Liver (tissue), 9 donors: ENCODE data around the gene C14orf180. TPM values are rescaled to one million over a fixed set of nuclear protein-coding genes. Genes with fewer than 3 reads are reported as not detected.

ENCODE experiments used
- DNase-seq: peaks from one replicate; pipeline ENCODE4 v3.0.0-alpha.2; 2017; ENCODE audit warnings: low spot score
- H3K27ac ChIP-seq, 2 donors: one replicate each; pipeline ENCODE4 v1.7.0; 2013; ENCODE audit warnings: inconsistent platforms in 2 of 2, low read length in 2 of 2, control low read depth in 1 of 2, low read depth in 1 of 2, mild to moderate bottlenecking in 1 of 2
- H3K27me3 ChIP-seq, 4 donors: one replicate each; pipeline versions ENCODE4 v1.6.1 to v1.7.0; 2013; ENCODE audit warnings: low read length in 3 of 4, inconsistent platforms in 1 of 4, mild to moderate bottlenecking in 1 of 4, moderate library complexity in 1 of 4; ENCODE audit not compliant: control insufficient read depth in 4 of 4, insufficient read depth in 4 of 4
- H3K36me3 ChIP-seq, 4 donors: one replicate each; pipeline versions ENCODE4 v1.6.1 to v1.7.0; 2013; ENCODE audit warnings: low read length in 3 of 4, mild to moderate bottlenecking in 3 of 4, low read depth in 1 of 4, moderate library complexity in 1 of 4; ENCODE audit not compliant: control insufficient read depth in 4 of 4, insufficient read depth in 3 of 4
- H3K4me1 ChIP-seq, 4 donors: one replicate each; pipeline versions ENCODE4 v1.6.1 to v1.7.0; 2013; ENCODE audit warnings: low read length in 3 of 4, mild to moderate bottlenecking in 3 of 4, moderate library complexity in 1 of 4; ENCODE audit not compliant: control insufficient read depth in 4 of 4, insufficient read depth in 4 of 4
- H3K4me3 ChIP-seq, 3 donors: one replicate each; pipeline versions ENCODE4 v1.6.1 to v1.7.0; 2013; ENCODE audit warnings: low read length in 3 of 3, control low read depth in 1 of 3, low read depth in 1 of 3, mild to moderate bottlenecking in 1 of 3
- H3K9ac ChIP-seq, 2 donors: one replicate each; pipeline ENCODE4 v1.7.0; 2013; ENCODE audit warnings: low read length in 2 of 2, mild to moderate bottlenecking in 2 of 2, moderate library complexity in 2 of 2, control low read depth in 1 of 2, low read depth in 1 of 2
- H3K9me3 ChIP-seq, 4 donors: one replicate each; pipeline versions ENCODE4 v1.6.1 to v1.7.0; 2013; ENCODE audit warnings: low read length in 3 of 4; ENCODE audit not compliant: control insufficient read depth in 4 of 4
- ATF3 ChIP-seq: IDR thresholded peaks from 2 replicates; pipeline ENCODE4 v1.6.1; 2016; ENCODE audit warnings: antibody characterized with exemption
- CTCF ChIP-seq: fragments of 150-350 bp; IDR thresholded peaks from 2 replicates; pipeline ENCODE4 v1.5.1; 2017; ENCODE audit warnings: improper control_type of control experiment, low read depth, low read length; ENCODE audit not compliant: missing input control
- FOXA1 ChIP-seq: IDR thresholded peaks from 2 replicates; pipeline ENCODE4 v1.6.1; 2016; ENCODE audit warnings: antibody characterized with exemption
- FOXA2 ChIP-seq: IDR thresholded peaks from 2 replicates; pipeline ENCODE4 v1.6.1; 2016; ENCODE audit warnings: antibody characterized with exemption
- GABPA ChIP-seq, 2 donors: IDR thresholded peaks in 1 of 2; conservative IDR thresholded peaks in 1 of 2; 2 replicates each; pipeline ENCODE4 v1.6.1; 2016; ENCODE audit warnings: antibody characterized with exemption in 2 of 2, mild to moderate bottlenecking in 1 of 2, moderate library complexity in 1 of 2
- HNF4A ChIP-seq, 2 donors: conservative IDR thresholded peaks; 2 replicates each; pipeline ENCODE4 v1.6.1; 2016; ENCODE audit warnings: antibody characterized with exemption in 2 of 2, mild to moderate bottlenecking in 2 of 2
- HNF4G ChIP-seq: IDR thresholded peaks from 2 replicates; pipeline ENCODE4 v1.6.1; 2016; ENCODE audit warnings: antibody characterized with exemption
- JUND ChIP-seq, 2 donors: IDR thresholded peaks; 2 replicates each; pipeline ENCODE4 v1.6.1; 2016; ENCODE audit warnings: antibody characterized with exemption in 2 of 2
- RAD21 ChIP-seq, 2 donors: IDR thresholded peaks; 2 replicates each; pipeline ENCODE4 v1.6.1; 2016; ENCODE audit warnings: antibody characterized with exemption in 2 of 2, mild to moderate bottlenecking in 2 of 2
- REST ChIP-seq: IDR thresholded peaks from 2 replicates; pipeline ENCODE4 v1.6.1; 2016; ENCODE audit warnings: antibody characterized with exemption, mild to moderate bottlenecking
- RXRA ChIP-seq, 2 donors: IDR thresholded peaks; 2 replicates each; pipeline ENCODE4 v1.6.1; 2017 to 2018; ENCODE audit warnings: antibody characterized with exemption in 2 of 2, mild to moderate bottlenecking in 1 of 2
- SP1 ChIP-seq: IDR thresholded peaks from 2 replicates; pipeline ENCODE4 v1.6.1; 2018; ENCODE audit warnings: antibody characterized with exemption, mild to moderate bottlenecking
- TAF1 ChIP-seq: conservative IDR thresholded peaks from 2 replicates; pipeline ENCODE4 v1.6.1; 2016; ENCODE audit warnings: antibody characterized with exemption, mild to moderate bottlenecking
- YY1 ChIP-seq: IDR thresholded peaks from 2 replicates; pipeline ENCODE4 v1.6.1; 2016; ENCODE audit warnings: antibody characterized with exemption, mild to moderate bottlenecking
- ZBTB33 ChIP-seq: IDR thresholded peaks from 2 replicates; pipeline ENCODE4 v1.6.1; 2016; ENCODE audit warnings: antibody characterized with exemption
- WGBS: extraction: QIAGEN DNeasy Blood & Tissue Kit; methylation state at CpG from one replicate; pipeline ENCODE4 v1.1.7; 2013; 5-methylcytosine and 5-hydroxymethylcytosine counted together
- polyA plus RNA-seq, 2 donors: library from polyadenylated mRNA; stranded (reverse) in 1 of 2; unstranded in 1 of 2; fragments of 200-250 nt in 1 of 2; fragments of >200 nt in 1 of 2; fragmentation: Nextera tagmentation in 1 of 2; extraction: Ambion mirVana in 1 of 2; gene quantifications; one replicate each; pipeline versions ENCODE4 v1.2.1 to v1.2.3, GENCODE V29; 2013 to 2015
- total RNA-seq, 2 donors: library from RNA; depleted of rRNA; stranded (reverse); fragments of >200 nt; gene quantifications; one replicate each; pipeline ENCODE4 v1.2.3, GENCODE V29; 2014
- donor health status: healthy.
- donor health status: healthy.
- donor health status: healthy.
- donor health status: healthy.
- donor health status: healthy.

C14orf180 gene
- total and polyA plus RNA-seq, 4 donors = 0.09 to 4.0 (median 2.9) TPM

GRCh38 chr14:104550861-104551728 is 28.5 kb upstream of the C14orf180 start:
- no peak for DNase-seq
- Histone ChIP-seq H3K27ac (no peak overlapping the region), H3K4me3 (no peak overlapping the region), H3K36me3 (no peaks in the 10 kb centered on the region), H3K4me1 (no peaks in the 10 kb centered on the region), H3K9me3 (no peaks in the 10 kb centered on the region), H3K27me3 (peaks cover 0 to 11% (median 5%) of the 10 kb centered on the region in 4 donors), H3K9ac (no peak overlapping the region)
- WGBS = 60% methylated on average over 24 of the region's 24 CpGs
- TF ChIP-seq HNF4G = no peak
- no peak for TF ChIP-seq HNF4A (conservative IDR thresholded peaks at IDR 0.05)
- no peak for TF ChIP-seq CTCF
- TF ChIP-seq FOXA1 = no peak
- no peak for TF ChIP-seq SP1
- TF ChIP-seq YY1 = no peak
- TF ChIP-seq ATF3 = no peak
- TF ChIP-seq FOXA2 = no peak
- no peak for TF ChIP-seq GABPA (IDR thresholded peaks at IDR 0.05 in 1 of 2, conservative IDR thresholded peaks at IDR 0.05 in 1 of 2)
- no peak for TF ChIP-seq JUND (IDR thresholded peaks at IDR 0.05)
- TF ChIP-seq REST = no peak
- no peak for TF ChIP-seq RXRA (IDR thresholded peaks at IDR 0.05)
- TF ChIP-seq ZBTB33 = no peak
- no peak for TF ChIP-seq TAF1
- no peak for TF ChIP-seq RAD21 (IDR thresholded peaks at IDR 0.05)
